ENCODE results near the gene IQCB1. TPM values are rescaled to one million over a fixed set of nuclear protein-coding genes. Genes with fewer than 3 reads are reported as not detected.

The IQCB1 gene
- total RNA-seq, 6 experiments from 2014 or later: 8.4 to 11.9 (median 10.1) TPM

DNA sequence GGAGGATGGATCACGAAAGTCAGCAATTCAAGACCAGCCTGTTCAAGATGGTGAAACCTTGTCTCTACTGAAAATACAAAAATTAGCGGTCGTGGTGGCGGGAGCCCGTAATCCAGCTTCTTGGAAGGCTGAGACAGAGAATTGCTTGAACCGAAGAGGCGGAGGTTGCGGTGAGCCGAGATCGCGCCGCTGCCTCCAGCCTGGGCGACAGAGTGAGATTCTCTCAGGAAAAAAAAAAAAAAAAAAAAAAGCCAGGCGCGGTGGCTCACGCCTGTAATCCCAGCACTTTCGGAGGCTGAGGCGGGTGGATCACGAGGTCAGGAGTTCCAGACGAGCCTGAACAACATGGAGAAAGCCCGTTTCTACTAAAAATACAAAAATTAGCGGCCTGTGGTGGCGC, 5.1 kb upstream of the IQCB1 start:
- TF ChIP-seq, protein P1, sequence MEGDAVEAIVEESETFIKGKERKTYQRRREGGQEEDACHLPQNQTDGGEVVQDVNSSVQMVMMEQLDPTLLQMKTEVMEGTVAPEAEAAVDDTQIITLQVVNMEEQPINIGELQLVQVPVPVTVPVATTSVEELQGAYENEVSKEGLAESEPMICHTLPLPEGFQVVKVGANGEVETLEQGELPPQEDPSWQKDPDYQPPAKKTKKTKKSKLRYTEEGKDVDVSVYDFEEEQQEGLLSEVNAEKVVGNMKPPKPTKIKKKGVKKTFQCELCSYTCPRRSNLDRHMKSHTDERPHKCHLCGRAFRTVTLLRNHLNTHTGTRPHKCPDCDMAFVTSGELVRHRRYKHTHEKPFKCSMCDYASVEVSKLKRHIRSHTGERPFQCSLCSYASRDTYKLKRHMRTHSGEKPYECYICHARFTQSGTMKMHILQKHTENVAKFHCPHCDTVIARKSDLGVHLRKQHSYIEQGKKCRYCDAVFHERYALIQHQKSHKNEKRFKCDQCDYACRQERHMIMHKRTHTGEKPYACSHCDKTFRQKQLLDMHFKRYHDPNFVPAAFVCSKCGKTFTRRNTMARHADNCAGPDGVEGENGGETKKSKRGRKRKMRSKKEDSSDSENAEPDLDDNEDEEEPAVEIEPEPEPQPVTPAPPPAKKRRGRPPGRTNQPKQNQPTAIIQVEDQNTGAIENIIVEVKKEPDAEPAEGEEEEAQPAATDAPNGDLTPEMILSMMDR (IDR thresholded peaks at IDR 0.05): no peak
- no peaks in the 10 kb centered on the region for H3K36me3 Mint-ChIP-seq (ENCODE audit: low read depth)
- H3K27me3 Mint-ChIP-seq (ENCODE audit: insufficient read depth): no peaks in the 10 kb centered on the region
- no peak overlapping the region for H3K4me3 Mint-ChIP-seq
- no peak overlapping the region for H3K27ac Mint-ChIP-seq
- DNase-seq: no peak
- no peaks in the 10 kb centered on the region for H3K9me3 Mint-ChIP-seq
- peaks cover 13% of the 10 kb centered on the region for H3K4me1 Mint-ChIP-seq (ENCODE audit: low read depth)

DNA sequence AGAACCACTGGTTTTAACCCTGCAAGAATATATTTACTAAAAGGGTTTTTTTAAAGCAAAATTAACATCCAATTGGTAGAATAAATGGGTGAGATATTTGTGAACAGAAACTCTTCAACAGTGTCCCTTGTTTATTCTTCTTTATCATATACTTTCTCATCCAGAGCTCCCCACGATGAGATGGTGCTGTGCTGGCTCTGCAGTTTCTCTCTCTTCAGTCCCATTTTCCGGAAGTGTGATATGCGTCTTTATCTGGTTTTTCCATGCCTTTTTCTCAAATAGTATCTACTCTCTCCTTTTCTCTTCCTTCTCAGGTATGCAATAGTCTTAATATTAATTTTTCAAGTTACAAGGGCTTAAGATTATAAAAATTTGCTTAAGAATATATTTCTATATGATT, 1.6 kb upstream of the IQCB1 start:
- Mint-ChIP-seq H3K9me3 (no peaks in the 10 kb centered on the region), H3K27me3 (ENCODE audit: insufficient read depth) (no peaks in the 10 kb centered on the region), H3K36me3 (ENCODE audit: low read depth) (peaks cover 11% of the 10 kb centered on the region; the same call in 1 of the 2 replicates), H3K4me1 (ENCODE audit: low read depth) (peaks cover 29% of the 10 kb centered on the region), H3K27ac (no peak overlapping the region), H3K4me3 (no peak overlapping the region)
- DNase-seq: no peak
- TF ChIP-seq, protein P1 (IDR thresholded peaks at IDR 0.05): no peak

DNA sequence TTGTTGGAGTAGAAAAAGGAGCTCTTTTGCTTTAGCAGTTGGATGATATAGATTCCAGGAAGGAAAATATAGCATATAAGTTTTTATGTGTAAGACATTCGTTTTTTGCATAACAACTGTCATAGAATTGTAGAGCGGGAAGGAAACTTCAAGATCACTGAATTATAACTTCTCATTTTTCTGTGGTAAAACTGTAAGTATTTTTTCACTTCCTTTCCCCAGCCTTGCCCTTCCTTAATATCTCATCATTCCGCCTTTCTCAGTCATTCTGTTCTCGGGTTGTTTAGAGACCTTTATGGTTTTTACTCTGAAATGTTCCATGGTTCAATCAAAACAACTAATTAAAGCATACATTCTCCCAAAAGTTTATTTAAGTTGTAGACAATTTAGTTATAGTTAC, 1.2 kb upstream of the IQCB1 start:
- no peak for DNase-seq
- Mint-ChIP-seq H3K27me3 (ENCODE audit: insufficient read depth) (no peaks in the 10 kb centered on the region), H3K4me3 (peak overlapping the region; percentile 97; the same call in 1 of the 2 replicates), H3K27ac (no peak overlapping the region), H3K4me1 (ENCODE audit: low read depth) (peaks cover 29% of the 10 kb centered on the region), H3K36me3 (ENCODE audit: low read depth) (peaks cover 11% of the 10 kb centered on the region; the same call in 1 of the 2 replicates), H3K9me3 (no peaks in the 10 kb centered on the region)
- TF ChIP-seq, protein P1 (IDR thresholded peaks at IDR 0.05): no peak

DNA sequence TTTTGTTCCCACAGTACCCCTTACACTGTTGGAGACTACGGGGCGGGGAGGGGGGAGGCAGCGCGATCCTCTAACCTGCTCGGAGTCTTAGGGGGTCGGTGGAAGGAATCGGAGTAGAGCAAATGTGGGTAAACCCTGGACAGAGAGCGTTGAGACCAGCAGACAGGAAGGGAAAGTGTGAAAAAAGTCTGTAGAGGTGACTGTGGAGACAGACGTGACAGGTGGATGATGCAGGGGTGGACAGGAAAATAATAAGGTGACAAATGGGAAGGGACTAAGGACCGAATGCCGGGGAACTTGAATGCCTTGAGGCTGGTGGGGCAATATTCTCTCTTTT, 573 bp upstream of the IQCB1 start:
- Mint-ChIP-seq H3K9me3 (no peaks in the 10 kb centered on the region), H3K27me3 (ENCODE audit: insufficient read depth) (no peaks in the 10 kb centered on the region), H3K36me3 (ENCODE audit: low read depth) (peaks cover 11% of the 10 kb centered on the region; the same call in 1 of the 2 replicates), H3K27ac (peak overlapping the region; percentile 87; the same call in 1 of the 2 replicates), H3K4me3 (peak overlapping the region; percentile 97), H3K4me1 (ENCODE audit: low read depth) (peaks cover 29% of the 10 kb centered on the region)
- no peak for DNase-seq
- TF ChIP-seq, protein P1 (IDR thresholded peaks at IDR 0.05): no peak

DNA sequence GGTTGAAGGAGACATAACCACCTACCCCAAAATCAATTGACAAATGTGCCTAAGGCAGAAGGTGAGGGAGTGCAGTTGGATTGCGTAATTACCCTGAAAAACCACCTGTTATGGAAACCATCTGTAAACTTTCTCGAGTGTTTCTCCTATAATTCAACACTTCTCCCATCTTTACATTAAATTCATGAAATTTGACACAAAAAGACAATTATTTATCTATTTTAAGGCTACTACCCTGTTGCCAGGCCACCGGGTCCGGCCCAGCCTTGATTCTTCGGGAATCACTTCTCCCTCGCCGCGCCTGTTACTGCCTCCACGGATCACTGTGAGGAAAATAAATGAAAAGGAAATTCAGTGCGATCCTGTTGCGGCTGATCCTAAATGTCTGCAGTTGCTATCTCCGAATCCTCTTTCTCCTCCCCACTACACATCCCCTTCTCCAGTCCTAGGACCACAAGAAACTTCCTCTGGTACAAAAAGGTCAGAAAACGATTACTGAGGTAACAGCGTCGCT, 646 bp downstream of the IQCB1 start:
- H3K27ac Mint-ChIP-seq: peak overlapping the region; percentile 87
- peak overlapping the region; percentile 97 for H3K4me3 Mint-ChIP-seq
- TF ChIP-seq, protein P1 (IDR thresholded peaks at IDR 0.05): no peak
- peaks cover 11% of the 10 kb centered on the region; the same call in 1 of the 2 replicates for H3K36me3 Mint-ChIP-seq (ENCODE audit: low read depth)
- peaks cover 29% of the 10 kb centered on the region for H3K4me1 Mint-ChIP-seq (ENCODE audit: low read depth)
- no peaks in the 10 kb centered on the region for H3K9me3 Mint-ChIP-seq
- no peaks in the 10 kb centered on the region for H3K27me3 Mint-ChIP-seq (ENCODE audit: insufficient read depth)
- no peak for DNase-seq

Measured in HFFc6 (cell line).